H1 (cell line): ENCODE results near the gene EID1. TPM values are rescaled to one million over a fixed set of nuclear protein-coding genes. Genes with fewer than 3 reads are reported as not detected.

Experiments used
- CTCF ChIA-PET: fragments of 300-600 bp; sonication (Branson Sonifier 250); formaldehyde crosslinking; loops from one replicate; lab custom pipeline; 2021; ENCODE audit not compliant: partially characterized antibody; lab: Charles Lee
- POLR2A ChIA-PET: fragments of 300-600 bp; sonication (Branson Sonifier 250); formaldehyde crosslinking; loops from one replicate; lab custom pipeline; 2021; ENCODE audit warnings: inconsistent platforms; ENCODE audit not compliant: partially characterized antibody; lab: Charles Lee
- DNase-seq, 2 experiments: peaks; one replicate each; pipeline versions ENCODE4 v3.0.0 to v3.0.0-alpha.2; 2010 to 2022; ENCODE audit warnings: low spot score in 2 of 2, low read depth in 1 of 2, mixed read lengths in 1 of 2
- FAIRE-seq: peaks from 2 replicates; lab custom pipeline; 2011; peaks lifted over from hg19 to GRCh38; lab: Jason Lieb, UNC
- H2AFZ ChIP-seq: 2 replicates; pipeline ENCODE4 v1.8.1; 2012; ENCODE audit warnings: low read length, inconsistent platforms
- H2AK5ac ChIP-seq: 2 replicates; pipeline ENCODE4 v1.6.1; 2013; ENCODE audit warnings: low read depth, low read length
- H2BK120ac ChIP-seq: replicated peaks from 2 replicates; pipeline ENCODE3; 2013; ENCODE audit warnings: low read depth, low read length, inconsistent platforms
- H2BK12ac ChIP-seq: 2 replicates; pipeline ENCODE4 v1.6.1; 2013; ENCODE audit warnings: low read depth, low read length
- H2BK15ac ChIP-seq: 2 replicates; pipeline ENCODE4 v1.6.1; 2013; ENCODE audit warnings: low read length
- H2BK20ac ChIP-seq: 2 replicates; pipeline ENCODE4 v1.6.1; 2013; ENCODE audit warnings: low read length
- H2BK5ac ChIP-seq: 2 replicates; pipeline ENCODE4 v1.6.1; 2013; ENCODE audit warnings: low read depth, low read length
- H3K14ac ChIP-seq: 2 replicates; pipeline ENCODE4 v1.6.1; 2013; ENCODE audit warnings: inconsistent platforms; ENCODE audit not compliant: insufficient read length
- H3K18ac ChIP-seq: 2 replicates; pipeline ENCODE4 v1.6.1; 2013; ENCODE audit warnings: low read length; ENCODE audit errors: extremely low read depth
- H3K23ac ChIP-seq: 2 replicates; pipeline ENCODE4 v1.6.1; 2013; ENCODE audit warnings: inconsistent platforms; ENCODE audit not compliant: insufficient read length
- H3K23me2 ChIP-seq: 2 replicates; pipeline ENCODE4 v1.6.1; 2013; ENCODE audit warnings: low read depth, low read length
- H3K27ac ChIP-seq: 2 replicates; pipeline ENCODE4 v1.6.1; 2011; ENCODE audit warnings: low read depth, low read length, inconsistent platforms
- H3K27me3 ChIP-seq, 4 experiments: replicated peaks in 1 of 4; 1 replicate in 1 of 4; 2 replicates in 3 of 4; pipeline versions ENCODE4 v1.6.1 to v1.8.1; 2011 to 2013; ENCODE audit warnings: low read length in 3 of 4, mild to moderate bottlenecking in 3 of 4, inconsistent platforms in 2 of 4, mixed read lengths in 2 of 4, moderate library complexity in 1 of 4; ENCODE audit not compliant: control insufficient read depth in 3 of 4, insufficient read depth in 3 of 4; ENCODE audit errors: extremely low read depth in 1 of 4
- H3K36me3 ChIP-seq, 4 experiments: 2 replicates each; pipeline versions ENCODE4 v1.6.1 to v1.8.1; 2011 to 2013; ENCODE audit warnings: mild to moderate bottlenecking in 4 of 4, low read length in 3 of 4, moderate library complexity in 2 of 4, control low read depth in 1 of 4, inconsistent platforms in 1 of 4; ENCODE audit not compliant: insufficient read depth in 4 of 4, control insufficient read depth in 2 of 4
- H3K4ac ChIP-seq: replicated peaks from 2 replicates; pipeline ENCODE3; 2013; ENCODE audit warnings: low read length, low read depth, mixed read lengths, inconsistent platforms; ENCODE audit not compliant: insufficient read length
- H3K4me1 ChIP-seq, 4 experiments: replicated peaks in 1 of 4; 1 replicate in 1 of 4; 2 replicates in 3 of 4; pipeline versions ENCODE4 v1.6.1 to v1.8.1; 2011 to 2013; ENCODE audit warnings: low read length in 3 of 4, inconsistent platforms in 2 of 4, mixed read lengths in 1 of 4; ENCODE audit not compliant: insufficient read depth in 4 of 4, control insufficient read depth in 3 of 4
- H3K4me2 ChIP-seq, 2 experiments: 2 replicates each; pipeline versions ENCODE4 v1.6.1 to v1.8.1; 2011 to 2013; ENCODE audit warnings: low read depth in 2 of 2, low read length in 2 of 2, control low read depth in 1 of 2, inconsistent platforms in 1 of 2, mild to moderate bottlenecking in 1 of 2; ENCODE audit not compliant: insufficient read depth in 1 of 2
- H3K4me3 ChIP-seq, 4 experiments: fragments of 200-600, 300-600 bp in 1 of 4; sonication (generic), shearing (Covaris generic), sonication (Bioruptor Twin) in 1 of 4; 2 replicates each; pipeline versions ENCODE4 v1.5.1 to v1.8.1; 2011 to 2016; ENCODE audit warnings: low read length in 4 of 4, low read depth in 3 of 4, control low read depth in 2 of 4, inconsistent platforms in 2 of 4, mild to moderate bottlenecking in 2 of 4, mixed read lengths in 1 of 4, moderate library complexity in 1 of 4; ENCODE audit not compliant: insufficient read depth in 2 of 4; ENCODE audit errors: extremely low read depth in 1 of 4
- H3K56ac ChIP-seq: replicated peaks from 2 replicates; pipeline ENCODE3; 2013; ENCODE audit warnings: low read depth, mild to moderate bottlenecking, mixed read lengths, low read length, inconsistent platforms; ENCODE audit not compliant: insufficient read length
- H3K79me1 ChIP-seq: 2 replicates; pipeline ENCODE4 v1.6.1; 2013; ENCODE audit warnings: low read depth, low read length, control low read depth
- H3K79me2 ChIP-seq, 2 experiments: 2 replicates each; pipeline versions ENCODE4 v1.6.1 to v1.8.1; 2012 to 2013; ENCODE audit warnings: low read length in 2 of 2, mild to moderate bottlenecking in 2 of 2, inconsistent platforms in 1 of 2; ENCODE audit not compliant: insufficient read depth in 2 of 2, control insufficient read depth in 1 of 2
- H3K9ac ChIP-seq, 4 experiments: replicated peaks in 1 of 4; 1 replicate in 1 of 4; 2 replicates in 3 of 4; pipeline versions ENCODE4 v1.6.1 to v1.8.1; 2011 to 2013; ENCODE audit warnings: low read depth in 3 of 4, low read length in 3 of 4, control low read depth in 2 of 4, mild to moderate bottlenecking in 2 of 4, moderate library complexity in 2 of 4, inconsistent platforms in 1 of 4; ENCODE audit errors: extremely low read depth in 1 of 4
- H3K9me3 ChIP-seq, 2 experiments: 2 replicates each; pipeline versions ENCODE4 v1.6.1 to v1.8.1; 2012 to 2013; ENCODE audit warnings: mild to moderate bottlenecking in 2 of 2, moderate library complexity in 2 of 2, control low read depth in 1 of 2, inconsistent platforms in 1 of 2, low read depth in 1 of 2, low read length in 1 of 2, mixed read lengths in 1 of 2; ENCODE audit not compliant: insufficient read depth in 2 of 2
- H4K20me1 ChIP-seq, 2 experiments: replicated peaks in 1 of 2; 2 replicates each; pipeline versions ENCODE3 to v1.8.1; 2011 to 2013; ENCODE audit warnings: inconsistent platforms in 2 of 2, low read length in 2 of 2, mild to moderate bottlenecking in 1 of 2; ENCODE audit not compliant: insufficient read depth in 2 of 2, control insufficient read depth in 1 of 2
- H4K5ac ChIP-seq: 2 replicates; pipeline ENCODE4 v1.6.1; 2013; ENCODE audit warnings: low read length, low read depth, mixed read lengths, inconsistent platforms; ENCODE audit not compliant: insufficient read length
- H4K8ac ChIP-seq: 2 replicates; pipeline ENCODE4 v1.8.0; 2013; ENCODE audit warnings: mild to moderate bottlenecking, moderate library complexity, low read length, inconsistent platforms; ENCODE audit not compliant: insufficient read depth; ENCODE audit errors: extremely low read depth
- H4K91ac ChIP-seq: replicated peaks from 2 replicates; pipeline ENCODE3; 2013; ENCODE audit warnings: low read length, mixed read lengths, inconsistent platforms; ENCODE audit not compliant: insufficient read length
- CHD1 ChIP-seq: IDR thresholded peaks from 2 replicates; pipeline ENCODE4 v1.6.1; 2012; ENCODE audit warnings: low read depth, low read length, improper control_type of control experiment
- RAD21 ChIP-seq, 2 experiments: IDR thresholded peaks in 1 of 2; conservative IDR thresholded peaks in 1 of 2; 2 replicates each; pipeline ENCODE4 v1.6.1; 2011; ENCODE audit warnings: low read depth in 2 of 2, low read length in 2 of 2, improper control_type of control experiment in 1 of 2, inconsistent platforms in 1 of 2, mild to moderate bottlenecking in 1 of 2, moderate library complexity in 1 of 2
- TEAD4 ChIP-seq: IDR thresholded peaks from 2 replicates; pipeline ENCODE4 v1.6.1; 2012; ENCODE audit warnings: low read depth, low read length, inconsistent platforms, mixed read lengths
- WGBS, 2 experiments: shearing (Covaris generic) in 1 of 2; methylation state at CpG; one replicate each; pipeline versions ENCODE4 v1.1.6 to v1.1.7; 2013 to 2015; ENCODE audit warnings: low lambda C conversion rate in 2 of 2, mixed read lengths in 2 of 2, inconsistent platforms in 1 of 2, low coverage in 1 of 2, missing lambda C conversion rate in 1 of 2; ENCODE audit not compliant: insufficient replicate concordance in 2 of 2, insufficient coverage in 1 of 2, insufficient read length in 1 of 2; ENCODE audit errors: extremely low coverage in 1 of 2, missing lambda C conversion rate in 1 of 2; 5-methylcytosine and 5-hydroxymethylcytosine counted together
- polyA plus RNA-seq, 7 experiments: library from polyadenylated mRNA; depleted of rRNA in 3 of 7; stranded (reverse) in 5 of 7; unstranded in 2 of 7; fragments of >200 nt in 5 of 7; fragments of 200-250 nt in 2 of 7; gene quantifications; 1 replicate in 5 of 7; 2 replicates in 1 of 7; 4 replicates in 1 of 7; pipeline versions ENCODE4 v1.2.1 to v1.2.3, GENCODE V29; 2011 to 2013; ENCODE audit warnings: missing spikeins in 2 of 7, mixed read lengths in 2 of 7
- total RNA-seq: library from RNA; stranded (reverse); fragmentation: NEBNext Ultra II Directional; extraction: Animal tissue kit (Norgen Biotek cat#: 25700); gene quantifications from 2 replicates; pipeline ENCODE4 v1.2.1, GENCODE V29; 2021
- TF ChIP-seq, protein P1 (sequence below), 3 experiments: IDR thresholded peaks; 1 replicate in 2 of 3; 2 replicates in 1 of 3; pipeline versions ENCODE4 v1.5.1 to v1.6.1; 2011; ENCODE audit warnings: low read length in 3 of 3, mild to moderate bottlenecking in 3 of 3, inconsistent platforms in 2 of 3, low read depth in 1 of 3, moderate library complexity in 1 of 3; ENCODE audit not compliant: insufficient read depth in 1 of 3; ENCODE audit errors: control extremely low read depth in 1 of 3

The EID1 gene
- total and polyA plus RNA-seq, 2 of the 8 experiments (the other 6 are each of a cell fraction or from before 2014, with no cell fraction given), result 101 to 110 TPM

DNA sequence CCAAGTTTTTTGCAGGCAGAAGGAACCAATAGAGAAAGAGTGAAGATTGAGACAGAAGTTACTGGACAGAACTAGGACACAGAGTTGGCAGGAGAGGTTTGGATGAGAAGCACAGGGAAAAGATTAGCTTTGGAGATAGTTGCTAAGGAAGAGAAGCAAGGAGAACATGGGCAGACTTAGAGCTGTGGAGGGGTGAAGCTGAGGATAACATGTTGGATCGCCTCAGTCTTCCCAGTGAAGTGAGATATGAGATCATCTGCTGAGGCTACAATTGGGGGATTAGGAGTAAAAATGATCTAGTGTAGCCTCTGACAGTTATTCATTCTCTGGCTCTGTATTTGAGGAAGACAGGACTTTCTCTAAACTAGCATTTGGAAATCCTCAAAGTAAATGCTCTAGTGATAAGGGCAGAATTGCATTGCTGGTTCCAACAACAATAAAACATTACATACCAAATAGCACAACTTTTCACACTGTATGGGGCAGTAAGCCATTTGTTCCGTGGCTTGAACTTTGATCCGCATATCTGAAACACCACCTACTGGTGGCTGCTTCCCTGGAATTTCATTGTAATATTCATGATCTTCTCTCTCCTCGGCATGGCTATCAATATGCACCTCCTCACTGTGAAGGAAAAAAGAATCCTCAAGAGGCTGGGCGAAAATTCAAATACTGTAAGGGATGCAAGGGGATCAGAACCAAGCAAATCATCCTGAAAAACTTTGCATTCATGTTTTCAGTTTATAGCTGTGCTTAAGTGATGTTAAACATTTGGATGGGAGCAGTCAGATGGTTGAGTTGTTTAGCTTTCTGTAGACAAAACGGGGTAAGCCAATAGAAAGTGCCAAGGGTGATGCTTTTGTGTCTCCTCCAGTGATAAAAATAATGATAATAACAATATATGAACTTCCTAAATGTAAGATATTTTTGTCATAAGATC is 22.2 kb upstream of the EID1 start:
- no peak overlapping the region for H2BK5ac ChIP-seq
- H2BK15ac ChIP-seq, result no peak overlapping the region
- CTCF ChIA-PET, result interaction anchor here (0.7 to 1.5 kb wide), 7 partner anchors 10 to 976 kb away, joined by 3 to 5 read pairs (median 3); partner anchors contain the start of gene CEP152
- H3K9me3 ChIP-seq, result no peaks in the 10 kb centered on the region
- no peaks in the 10 kb centered on the region for H3K79me1 ChIP-seq
- H3K4me1 ChIP-seq, result peaks cover 0 to 13% (median 8%) of the 10 kb centered on the region in 4 experiments; a peak in 4 of 7 replicates
- no peak for DNase-seq
- H3K23ac ChIP-seq, result no peak overlapping the region
- WGBS, 2 experiments, result 30% methylated on average over 6 of the region's 6 CpGs; no CpG with 5 or more reads in 1 of the 2 experiments
- H3K4ac ChIP-seq, result no peak overlapping the region
- no peaks in the 10 kb centered on the region for H3K23me2 ChIP-seq
- POLR2A ChIA-PET, result no interaction called here
- peak overlapping the region; percentile 33 to 46; a peak in 2 of 4 replicates for H3K4me2 ChIP-seq
- H2BK12ac ChIP-seq, result no peak overlapping the region
- TF ChIP-seq RAD21 (IDR thresholded peaks at IDR 0.05 in 1 of 2, conservative IDR thresholded peaks at IDR 0.05 in 1 of 2; ENCODE audit: low read depth in 2 of 2, low read length in 2 of 2), result peak in 1 of 2 experiments; percentile 31; a peak in 3 of 4 replicates
- TF ChIP-seq, protein P1, sequence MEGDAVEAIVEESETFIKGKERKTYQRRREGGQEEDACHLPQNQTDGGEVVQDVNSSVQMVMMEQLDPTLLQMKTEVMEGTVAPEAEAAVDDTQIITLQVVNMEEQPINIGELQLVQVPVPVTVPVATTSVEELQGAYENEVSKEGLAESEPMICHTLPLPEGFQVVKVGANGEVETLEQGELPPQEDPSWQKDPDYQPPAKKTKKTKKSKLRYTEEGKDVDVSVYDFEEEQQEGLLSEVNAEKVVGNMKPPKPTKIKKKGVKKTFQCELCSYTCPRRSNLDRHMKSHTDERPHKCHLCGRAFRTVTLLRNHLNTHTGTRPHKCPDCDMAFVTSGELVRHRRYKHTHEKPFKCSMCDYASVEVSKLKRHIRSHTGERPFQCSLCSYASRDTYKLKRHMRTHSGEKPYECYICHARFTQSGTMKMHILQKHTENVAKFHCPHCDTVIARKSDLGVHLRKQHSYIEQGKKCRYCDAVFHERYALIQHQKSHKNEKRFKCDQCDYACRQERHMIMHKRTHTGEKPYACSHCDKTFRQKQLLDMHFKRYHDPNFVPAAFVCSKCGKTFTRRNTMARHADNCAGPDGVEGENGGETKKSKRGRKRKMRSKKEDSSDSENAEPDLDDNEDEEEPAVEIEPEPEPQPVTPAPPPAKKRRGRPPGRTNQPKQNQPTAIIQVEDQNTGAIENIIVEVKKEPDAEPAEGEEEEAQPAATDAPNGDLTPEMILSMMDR (IDR thresholded peaks at IDR 0.05; ENCODE audit: control extremely low read depth in 1 of 3, insufficient read depth in 1 of 3, low read depth in 1 of 3, low read length in 3 of 3), result peak in 1 of 3 experiments; percentile 48; a peak in 2 of 4 replicates
- peak; percentile 89 for TF ChIP-seq TEAD4
- no peak for TF ChIP-seq CHD1
- TF ChIP-seq, all 59 proteins: peak for 3
- H3K9ac ChIP-seq, result no peak overlapping the region
- H3K56ac ChIP-seq, result no peak overlapping the region
- H3K18ac ChIP-seq, result 0 out of 2 replicates have a peak overlapping the region, but pooled peaks have one; percentile 24
- no peak overlapping the region for H2BK120ac ChIP-seq
- no peaks in the 10 kb centered on the region; a peak in 1 of 7 replicates for H3K27me3 ChIP-seq
- peak; percentile 71 for FAIRE-seq
- H3K36me3 ChIP-seq, result no peaks in the 10 kb centered on the region
- no peak overlapping the region; the same call in 1 of the 2 replicates for H2BK20ac ChIP-seq
- H3K79me2 ChIP-seq, result no peaks in the 10 kb centered on the region
- peak overlapping the region; percentile 98; the same call in 1 of the 2 replicates for H2AFZ ChIP-seq
- H2AK5ac ChIP-seq, result no peak overlapping the region
- 0 out of 8 replicates have a peak overlapping the region, but pooled peaks of 1 of the 4 experiments have one; percentile 29 for H3K4me3 ChIP-seq
- no peak overlapping the region for H4K8ac ChIP-seq
- no peaks in the 10 kb centered on the region for H4K20me1 ChIP-seq
- H3K14ac ChIP-seq, result no peak overlapping the region
- H3K27ac ChIP-seq, result no peak overlapping the region
- H4K5ac ChIP-seq, result no peak overlapping the region
- H4K91ac ChIP-seq, result no peak overlapping the region
